Measurements from ENCODE around the gene CDY1.
"Not testable (repeated sequence)": the region's sequence is repeated elsewhere in the genome, so short reads cannot be mapped to it uniquely, and the experiment has no call there.

CDY1 gene, protein sequence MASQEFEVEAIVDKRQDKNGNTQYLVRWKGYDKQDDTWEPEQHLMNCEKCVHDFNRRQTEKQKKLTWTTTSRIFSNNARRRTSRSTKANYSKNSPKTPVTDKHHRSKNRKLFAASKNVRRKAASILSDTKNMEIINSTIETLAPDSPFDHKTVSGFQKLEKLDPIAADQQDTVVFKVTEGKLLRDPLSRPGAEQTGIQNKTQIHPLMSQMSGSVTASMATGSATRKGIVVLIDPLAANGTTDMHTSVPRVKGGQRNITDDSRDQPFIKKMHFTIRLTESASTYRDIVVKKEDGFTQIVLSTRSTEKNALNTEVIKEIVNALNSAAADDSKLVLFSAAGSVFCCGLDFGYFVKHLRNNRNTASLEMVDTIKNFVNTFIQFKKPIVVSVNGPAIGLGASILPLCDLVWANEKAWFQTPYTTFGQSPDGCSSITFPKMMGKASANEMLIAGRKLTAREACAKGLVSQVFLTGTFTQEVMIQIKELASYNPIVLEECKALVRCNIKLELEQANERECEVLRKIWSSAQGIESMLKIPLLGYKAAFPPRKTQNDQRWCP

DNA sequence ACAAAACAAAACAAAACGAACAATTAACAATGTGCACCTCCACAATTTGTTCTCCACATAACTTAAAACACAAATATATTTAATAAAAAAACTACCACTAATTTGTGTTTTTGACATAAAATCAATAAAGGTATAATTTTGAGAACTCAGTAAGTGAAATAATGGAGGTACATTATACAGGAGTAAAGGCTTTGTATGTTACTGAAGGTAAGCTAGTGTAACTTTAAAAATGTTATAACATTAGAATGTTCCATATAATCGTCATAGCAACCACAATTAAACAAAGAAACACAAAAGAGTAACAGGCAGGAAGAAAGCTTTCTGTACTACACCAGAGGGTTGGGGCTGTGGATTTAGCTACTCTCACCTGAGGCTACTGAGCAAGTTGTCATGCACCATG lies at the start of gene CDY1:
Gene CDY1 (plus strand): TSS at position 301 of the 400 bp plus-strand sequence. CDS start 326 bp downstream, outside the sequence.
- H3K27ac ChIP-seq (ENCODE audit: low read length); H3K9me2 ChIP-seq (replicated peaks; ENCODE audit: insufficient read depth, low read length); H3K9ac ChIP-seq (ENCODE audit: low read length); H3K9me3 ChIP-seq (replicated peaks; ENCODE audit: insufficient read depth, low read length); H3K36me3 ChIP-seq (replicated peaks; ENCODE audit: insufficient read depth, low read length); H3K79me2 ChIP-seq (ENCODE audit: low read length); H3F3A ChIP-seq (ENCODE audit: insufficient read depth, low read length); DNase-seq; H3K4me1 ChIP-seq (ENCODE audit: low read length); H3K27me3 ChIP-seq (replicated peaks; ENCODE audit: insufficient read depth, low read length); H2AFZ ChIP-seq (ENCODE audit: low read length); H3K4me3 ChIP-seq (ENCODE audit: low read length); H4K20me1 ChIP-seq (ENCODE audit: insufficient read depth, low read length); H3K4me2 ChIP-seq (ENCODE audit: low read depth, low read length): not testable (repeated sequence)

DNA sequence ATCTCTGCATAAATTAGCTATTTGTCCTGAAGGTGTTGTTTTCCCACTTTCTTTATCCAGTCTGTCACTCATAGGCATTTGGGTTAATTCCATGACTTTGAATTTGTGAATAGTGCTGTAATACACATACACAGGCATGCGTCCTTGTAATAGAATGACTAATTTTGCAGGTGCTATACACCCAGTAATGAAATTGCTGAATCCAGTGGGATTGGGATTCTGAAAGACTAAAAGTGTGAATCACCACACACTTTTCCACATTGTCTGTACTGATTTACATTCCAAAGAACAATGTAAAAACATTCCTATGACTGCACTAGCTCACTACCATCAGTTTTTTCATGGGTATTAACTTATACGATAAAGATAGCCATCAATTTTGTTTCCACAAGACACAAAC lies 28.6 kb upstream of the CDY1 start:
- not testable (repeated sequence) for H3K4me3 ChIP-seq (ENCODE audit: low read length); H3K27me3 ChIP-seq (replicated peaks; ENCODE audit: insufficient read depth, low read length); H4K20me1 ChIP-seq (ENCODE audit: insufficient read depth, low read length); H3K9me3 ChIP-seq (replicated peaks; ENCODE audit: insufficient read depth, low read length); DNase-seq; H2AFZ ChIP-seq (ENCODE audit: low read length); H3K36me3 ChIP-seq (replicated peaks; ENCODE audit: insufficient read depth, low read length); H3F3A ChIP-seq (ENCODE audit: insufficient read depth, low read length); H3K27ac ChIP-seq (ENCODE audit: low read length); H3K9ac ChIP-seq (ENCODE audit: low read length); H3K9me2 ChIP-seq (replicated peaks; ENCODE audit: insufficient read depth, low read length); H3K4me1 ChIP-seq (ENCODE audit: low read length); H3K79me2 ChIP-seq (ENCODE audit: low read length); H3K4me2 ChIP-seq (ENCODE audit: low read depth, low read length)

DNA sequence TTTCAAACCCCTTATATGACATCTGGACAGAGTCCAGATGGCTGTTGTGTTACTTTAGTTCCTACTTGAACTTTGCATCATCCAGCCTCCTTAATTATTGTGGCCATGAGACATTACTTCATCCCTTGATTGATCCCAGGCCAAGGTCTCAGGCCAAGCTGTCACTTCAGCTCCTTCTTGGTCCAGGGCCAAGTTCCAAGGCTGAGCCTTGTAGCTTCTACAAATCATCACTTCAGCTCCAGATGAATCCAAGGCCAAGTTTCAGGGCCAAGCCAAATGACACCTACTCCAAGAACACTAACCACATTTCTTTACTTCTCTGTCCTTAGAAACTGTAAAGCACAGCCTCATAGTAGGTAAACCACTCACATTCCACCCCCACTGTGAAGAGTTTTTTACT lies 1.7 kb upstream of the CDY1 start:
- H3K27me3 ChIP-seq (replicated peaks; ENCODE audit: insufficient read depth, low read length); H3F3A ChIP-seq (ENCODE audit: insufficient read depth, low read length); H3K27ac ChIP-seq (ENCODE audit: low read length); H3K9me3 ChIP-seq (replicated peaks; ENCODE audit: insufficient read depth, low read length); H3K4me2 ChIP-seq (ENCODE audit: low read depth, low read length); H3K79me2 ChIP-seq (ENCODE audit: low read length); H3K4me1 ChIP-seq (ENCODE audit: low read length); H3K9ac ChIP-seq (ENCODE audit: low read length); H4K20me1 ChIP-seq (ENCODE audit: insufficient read depth, low read length); H3K4me3 ChIP-seq (ENCODE audit: low read length); H3K36me3 ChIP-seq (replicated peaks; ENCODE audit: insufficient read depth, low read length); H3K9me2 ChIP-seq (replicated peaks; ENCODE audit: insufficient read depth, low read length); DNase-seq; H2AFZ ChIP-seq (ENCODE audit: low read length): not testable (repeated sequence)

DNA sequence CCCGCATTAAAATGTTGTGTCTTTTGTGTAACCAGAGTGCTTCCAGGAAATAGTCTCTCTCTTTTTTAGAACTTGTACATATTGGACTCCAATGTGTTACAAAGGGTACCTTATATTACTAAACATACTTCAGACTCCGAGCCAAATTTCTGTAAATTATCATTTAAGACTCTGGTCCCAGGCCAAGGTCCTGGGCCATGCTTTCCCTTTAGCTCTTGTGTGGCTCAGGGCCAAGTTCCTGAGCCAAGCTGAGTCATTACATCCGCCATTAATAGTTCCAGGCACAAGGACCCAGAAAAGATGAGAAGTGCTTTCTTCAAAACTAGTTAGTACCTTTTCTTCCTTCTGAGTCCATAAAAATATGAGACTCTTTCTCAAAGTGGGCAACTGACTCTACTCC lies 4.6 kb downstream of the CDY1 start:
- not testable (repeated sequence) for H3K79me2 ChIP-seq (ENCODE audit: low read length); H3K36me3 ChIP-seq (replicated peaks; ENCODE audit: insufficient read depth, low read length); H3K4me1 ChIP-seq (ENCODE audit: low read length); H2AFZ ChIP-seq (ENCODE audit: low read length); H3K4me2 ChIP-seq (ENCODE audit: low read depth, low read length); H3K27me3 ChIP-seq (replicated peaks; ENCODE audit: insufficient read depth, low read length); H3K4me3 ChIP-seq (ENCODE audit: low read length); H4K20me1 ChIP-seq (ENCODE audit: insufficient read depth, low read length); H3F3A ChIP-seq (ENCODE audit: insufficient read depth, low read length); H3K27ac ChIP-seq (ENCODE audit: low read length); DNase-seq; H3K9ac ChIP-seq (ENCODE audit: low read length); H3K9me3 ChIP-seq (replicated peaks; ENCODE audit: insufficient read depth, low read length); H3K9me2 ChIP-seq (replicated peaks; ENCODE audit: insufficient read depth, low read length)

DNA sequence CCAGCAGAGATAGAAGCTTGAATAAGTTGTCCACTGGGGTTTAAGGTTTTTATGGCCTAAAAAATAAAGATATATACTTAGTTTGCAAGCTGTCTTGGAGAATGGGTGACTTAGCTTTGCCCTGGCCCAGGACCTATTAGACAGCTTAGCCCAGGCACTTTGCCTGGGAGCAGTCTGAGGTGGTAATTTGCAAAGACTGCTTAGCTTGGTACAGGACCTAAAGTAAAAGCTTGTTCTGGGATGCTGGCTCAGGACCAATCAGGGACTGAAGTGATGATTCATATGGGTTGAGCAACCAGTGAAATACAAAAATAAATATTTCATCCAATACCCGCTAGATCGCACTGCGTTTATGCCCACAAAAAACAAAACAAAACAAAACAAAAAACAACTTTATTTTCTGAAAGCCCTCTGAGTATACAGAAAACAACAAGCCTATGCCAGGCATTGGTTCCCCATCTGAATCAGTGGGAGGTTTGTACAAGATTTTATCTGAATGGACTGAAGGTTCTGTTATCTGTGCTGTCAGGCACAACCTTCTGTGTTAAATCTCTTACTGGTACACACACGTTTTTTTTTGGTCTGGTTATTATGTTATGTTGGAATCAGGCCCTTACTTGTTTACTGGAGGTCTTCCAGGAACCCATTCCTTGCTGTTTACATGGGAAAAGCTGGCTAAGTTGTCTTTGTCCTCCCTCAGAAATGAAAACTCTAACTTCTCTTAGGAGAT lies 8.6 kb downstream of the CDY1 start:
- not testable (repeated sequence) for H3K79me2 ChIP-seq (ENCODE audit: low read length); H3K4me1 ChIP-seq (ENCODE audit: low read length); H3K9ac ChIP-seq (ENCODE audit: low read length); H3K36me3 ChIP-seq (replicated peaks; ENCODE audit: insufficient read depth, low read length); H3K27me3 ChIP-seq (replicated peaks; ENCODE audit: insufficient read depth, low read length); H3K4me2 ChIP-seq (ENCODE audit: low read depth, low read length); H3K9me3 ChIP-seq (replicated peaks; ENCODE audit: insufficient read depth, low read length); H2AFZ ChIP-seq (ENCODE audit: low read length); DNase-seq; H4K20me1 ChIP-seq (ENCODE audit: insufficient read depth, low read length); H3F3A ChIP-seq (ENCODE audit: insufficient read depth, low read length); H3K4me3 ChIP-seq (ENCODE audit: low read length); H3K27ac ChIP-seq (ENCODE audit: low read length); H3K9me2 ChIP-seq (replicated peaks; ENCODE audit: insufficient read depth, low read length)

DNA sequence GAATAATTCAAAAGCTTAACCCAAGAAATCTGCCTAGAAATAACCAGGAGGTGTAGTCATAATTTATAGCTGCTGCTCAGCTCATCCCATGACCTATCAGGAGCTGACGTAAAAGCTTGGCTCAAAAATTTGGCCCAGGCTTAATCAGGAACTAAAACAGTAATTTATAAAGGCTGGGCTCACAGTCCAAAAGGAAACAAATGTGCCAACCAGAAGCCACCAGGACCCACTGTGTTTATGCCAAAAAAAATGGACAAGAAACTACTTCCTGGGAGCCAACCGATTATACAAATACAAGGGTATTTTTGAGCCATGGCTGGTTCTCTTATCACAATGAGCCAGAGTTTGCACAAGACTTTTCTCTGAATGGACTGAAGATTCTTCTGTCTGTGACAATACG lies 17.9 kb downstream of the CDY1 start:
- H3K4me2 ChIP-seq (ENCODE audit: low read depth, low read length); DNase-seq; H3K4me1 ChIP-seq (ENCODE audit: low read length); H3K27ac ChIP-seq (ENCODE audit: low read length); H2AFZ ChIP-seq (ENCODE audit: low read length); H3K9me2 ChIP-seq (replicated peaks; ENCODE audit: insufficient read depth, low read length); H3K4me3 ChIP-seq (ENCODE audit: low read length); H4K20me1 ChIP-seq (ENCODE audit: insufficient read depth, low read length); H3K9me3 ChIP-seq (replicated peaks; ENCODE audit: insufficient read depth, low read length); H3K27me3 ChIP-seq (replicated peaks; ENCODE audit: insufficient read depth, low read length); H3K36me3 ChIP-seq (replicated peaks; ENCODE audit: insufficient read depth, low read length); H3F3A ChIP-seq (ENCODE audit: insufficient read depth, low read length); H3K9ac ChIP-seq (ENCODE audit: low read length); H3K79me2 ChIP-seq (ENCODE audit: low read length): not testable (repeated sequence)

DNA sequence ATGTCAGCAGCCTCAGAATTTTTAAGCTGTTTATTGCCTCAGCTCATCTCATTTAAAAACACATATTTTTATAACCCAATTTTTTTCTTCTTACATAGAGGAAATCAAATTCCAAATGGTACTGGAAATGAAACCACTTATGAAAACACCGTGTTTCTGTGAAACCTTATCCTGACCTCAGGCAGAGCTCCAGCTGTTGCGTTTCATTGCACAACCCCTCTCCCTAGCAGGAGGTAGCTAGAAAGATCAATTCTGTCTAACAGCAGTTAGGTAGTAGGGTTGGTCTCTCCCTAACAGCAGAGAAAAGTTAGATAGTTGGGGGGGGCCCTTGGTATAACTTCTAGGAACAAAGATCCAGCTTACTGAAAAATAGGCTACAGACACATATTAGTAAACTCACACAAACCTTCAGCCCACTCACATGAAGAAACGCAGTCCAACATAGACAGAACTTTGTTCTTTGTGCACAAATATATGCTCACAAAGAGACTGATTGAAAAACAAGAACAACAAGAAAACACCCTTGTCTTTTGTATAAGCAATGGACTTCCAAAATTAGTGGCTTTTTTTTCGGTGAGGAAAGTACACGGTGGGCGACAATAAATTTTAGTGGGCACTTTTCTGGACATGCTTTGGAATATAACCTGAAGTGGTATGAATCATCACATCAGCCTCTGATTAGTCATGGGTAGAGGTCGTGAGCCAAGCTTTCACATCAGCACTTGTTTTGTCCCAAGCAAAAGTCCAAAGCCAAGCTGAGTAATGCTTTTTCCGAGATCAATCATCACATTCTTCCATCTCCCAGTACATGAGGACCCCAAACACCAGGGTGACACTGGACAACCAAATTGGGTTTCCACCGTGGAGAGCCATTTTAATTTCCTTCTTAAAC lies 21.4 kb downstream of the CDY1 start:
- H3K4me2 ChIP-seq (ENCODE audit: low read depth, low read length); H3K36me3 ChIP-seq (replicated peaks; ENCODE audit: insufficient read depth, low read length); H3K9me2 ChIP-seq (replicated peaks; ENCODE audit: insufficient read depth, low read length); DNase-seq; H3F3A ChIP-seq (ENCODE audit: insufficient read depth, low read length); H3K27me3 ChIP-seq (replicated peaks; ENCODE audit: insufficient read depth, low read length); H3K4me1 ChIP-seq (ENCODE audit: low read length); H3K4me3 ChIP-seq (ENCODE audit: low read length); H2AFZ ChIP-seq (ENCODE audit: low read length); H3K9ac ChIP-seq (ENCODE audit: low read length); H3K27ac ChIP-seq (ENCODE audit: low read length); H3K9me3 ChIP-seq (replicated peaks; ENCODE audit: insufficient read depth, low read length); H4K20me1 ChIP-seq (ENCODE audit: insufficient read depth, low read length); H3K79me2 ChIP-seq (ENCODE audit: low read length): not testable (repeated sequence)

Measured in MM.1S (cell line).